ENCODE data around the gene PTGS1.

- TF ChIP-seq, protein P1, sequence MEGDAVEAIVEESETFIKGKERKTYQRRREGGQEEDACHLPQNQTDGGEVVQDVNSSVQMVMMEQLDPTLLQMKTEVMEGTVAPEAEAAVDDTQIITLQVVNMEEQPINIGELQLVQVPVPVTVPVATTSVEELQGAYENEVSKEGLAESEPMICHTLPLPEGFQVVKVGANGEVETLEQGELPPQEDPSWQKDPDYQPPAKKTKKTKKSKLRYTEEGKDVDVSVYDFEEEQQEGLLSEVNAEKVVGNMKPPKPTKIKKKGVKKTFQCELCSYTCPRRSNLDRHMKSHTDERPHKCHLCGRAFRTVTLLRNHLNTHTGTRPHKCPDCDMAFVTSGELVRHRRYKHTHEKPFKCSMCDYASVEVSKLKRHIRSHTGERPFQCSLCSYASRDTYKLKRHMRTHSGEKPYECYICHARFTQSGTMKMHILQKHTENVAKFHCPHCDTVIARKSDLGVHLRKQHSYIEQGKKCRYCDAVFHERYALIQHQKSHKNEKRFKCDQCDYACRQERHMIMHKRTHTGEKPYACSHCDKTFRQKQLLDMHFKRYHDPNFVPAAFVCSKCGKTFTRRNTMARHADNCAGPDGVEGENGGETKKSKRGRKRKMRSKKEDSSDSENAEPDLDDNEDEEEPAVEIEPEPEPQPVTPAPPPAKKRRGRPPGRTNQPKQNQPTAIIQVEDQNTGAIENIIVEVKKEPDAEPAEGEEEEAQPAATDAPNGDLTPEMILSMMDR (IDR thresholded peaks at IDR 0.05): no peak
- TF ChIP-seq SIN3A (IDR thresholded peaks at IDR 0.05; ENCODE audit: borderline replicate concordance, insufficient read depth, low read depth, low read length) (no peak), POLR2AphosphoS5 (IDR thresholded peaks at IDR 0.05; ENCODE audit: low read depth, low read length) (no peak)
- TF ChIP-seq, protein P2, sequence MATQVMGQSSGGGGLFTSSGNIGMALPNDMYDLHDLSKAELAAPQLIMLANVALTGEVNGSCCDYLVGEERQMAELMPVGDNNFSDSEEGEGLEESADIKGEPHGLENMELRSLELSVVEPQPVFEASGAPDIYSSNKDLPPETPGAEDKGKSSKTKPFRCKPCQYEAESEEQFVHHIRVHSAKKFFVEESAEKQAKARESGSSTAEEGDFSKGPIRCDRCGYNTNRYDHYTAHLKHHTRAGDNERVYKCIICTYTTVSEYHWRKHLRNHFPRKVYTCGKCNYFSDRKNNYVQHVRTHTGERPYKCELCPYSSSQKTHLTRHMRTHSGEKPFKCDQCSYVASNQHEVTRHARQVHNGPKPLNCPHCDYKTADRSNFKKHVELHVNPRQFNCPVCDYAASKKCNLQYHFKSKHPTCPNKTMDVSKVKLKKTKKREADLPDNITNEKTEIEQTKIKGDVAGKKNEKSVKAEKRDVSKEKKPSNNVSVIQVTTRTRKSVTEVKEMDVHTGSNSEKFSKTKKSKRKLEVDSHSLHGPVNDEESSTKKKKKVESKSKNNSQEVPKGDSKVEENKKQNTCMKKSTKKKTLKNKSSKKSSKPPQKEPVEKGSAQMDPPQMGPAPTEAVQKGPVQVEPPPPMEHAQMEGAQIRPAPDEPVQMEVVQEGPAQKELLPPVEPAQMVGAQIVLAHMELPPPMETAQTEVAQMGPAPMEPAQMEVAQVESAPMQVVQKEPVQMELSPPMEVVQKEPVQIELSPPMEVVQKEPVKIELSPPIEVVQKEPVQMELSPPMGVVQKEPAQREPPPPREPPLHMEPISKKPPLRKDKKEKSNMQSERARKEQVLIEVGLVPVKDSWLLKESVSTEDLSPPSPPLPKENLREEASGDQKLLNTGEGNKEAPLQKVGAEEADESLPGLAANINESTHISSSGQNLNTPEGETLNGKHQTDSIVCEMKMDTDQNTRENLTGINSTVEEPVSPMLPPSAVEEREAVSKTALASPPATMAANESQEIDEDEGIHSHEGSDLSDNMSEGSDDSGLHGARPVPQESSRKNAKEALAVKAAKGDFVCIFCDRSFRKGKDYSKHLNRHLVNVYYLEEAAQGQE (IDR thresholded peaks at IDR 0.05; ENCODE audit: insufficient read depth in 1 of 2, low read depth in 2 of 2, low read length in 1 of 2): no peak
Observed at GRCh38 chr9:122392284-122392683, 21.5 kb downstream of the PTGS1 start.
